Keratinocyte (primary cell): Measurements from ENCODE around the gene NOD2. TPM values are rescaled to one million over a fixed set of nuclear protein-coding genes. Genes with fewer than 3 reads are reported as not detected.
A peak's percentile ranks its signal among the peaks of the same experiment; 100 is the strongest.

Source experiments
- DNase-seq: peaks from one replicate; pipeline ENCODE4 v3.0.0-alpha.2; 2011; ENCODE audit warnings: low read depth, missing footprints, low spot score
- FAIRE-seq: peaks from 2 replicates; lab custom pipeline; 2011; peaks lifted over from hg19 to GRCh38; lab: Jason Lieb, UNC
- H2AFZ ChIP-seq: 2 replicates; pipeline ENCODE4 v1.6.0; 2012; ENCODE audit warnings: low read length, control low read depth, inconsistent platforms; ENCODE audit not compliant: control insufficient read depth
- H3K27ac ChIP-seq: 2 replicates; pipeline ENCODE4 v1.5.1; 2011; ENCODE audit warnings: low read length; ENCODE audit not compliant: control insufficient read depth, insufficient read depth
- H3K27me3 ChIP-seq: 3 replicates; pipeline ENCODE4 v1.6.0; 2011; ENCODE audit warnings: low read length; ENCODE audit not compliant: control insufficient read depth, insufficient read depth; ENCODE audit errors: extremely low read depth
- H3K36me3 ChIP-seq, 2 experiments: 2 replicates in 1 of 2; 3 replicates in 1 of 2; pipeline ENCODE4 v1.5.1; 2011; ENCODE audit warnings: low read length in 2 of 2, mild to moderate bottlenecking in 1 of 2; ENCODE audit not compliant: control insufficient read depth in 2 of 2, insufficient read depth in 2 of 2; ENCODE audit errors: extremely low read depth in 1 of 2
- H3K4me1 ChIP-seq: 3 replicates; pipeline ENCODE4 v1.5.1; 2011; ENCODE audit warnings: low read length; ENCODE audit not compliant: control insufficient read depth, insufficient read depth; ENCODE audit errors: extremely low read depth
- H3K4me2 ChIP-seq: 3 replicates; pipeline ENCODE4 v1.6.0; 2011; ENCODE audit warnings: low read depth, low read length; ENCODE audit not compliant: control insufficient read depth, insufficient read depth; ENCODE audit errors: extremely low read depth
- H3K4me3 ChIP-seq, 3 experiments: fragments of 200-600 bp in 1 of 3; sonication (generic) in 1 of 3; 2 replicates in 2 of 3; 3 replicates in 1 of 3; pipeline ENCODE4 v1.5.1; 2011 to 2016; ENCODE audit warnings: low read length in 3 of 3, mild to moderate bottlenecking in 3 of 3, control low read depth in 2 of 3, inconsistent platforms in 1 of 3, low read depth in 1 of 3, mixed read lengths in 1 of 3, mixed run types in 1 of 3, moderate library complexity in 1 of 3; ENCODE audit not compliant: control insufficient read depth in 2 of 3, insufficient read depth in 2 of 3; ENCODE audit errors: extremely low read depth in 1 of 3
- H3K79me2 ChIP-seq: 2 replicates; pipeline ENCODE4 v1.6.0; 2012; ENCODE audit warnings: low read length; ENCODE audit not compliant: control insufficient read depth, insufficient read depth
- H3K9ac ChIP-seq: 3 replicates; pipeline ENCODE4 v1.6.0; 2011; ENCODE audit warnings: low read length; ENCODE audit not compliant: control insufficient read depth, insufficient read depth; ENCODE audit errors: extremely low read depth
- H3K9me1 ChIP-seq: 3 replicates; pipeline ENCODE4 v1.6.0; 2011; ENCODE audit warnings: low read length; ENCODE audit not compliant: control insufficient read depth, insufficient read depth; ENCODE audit errors: extremely low read depth
- H3K9me3 ChIP-seq: 2 replicates; pipeline ENCODE4 v1.5.1; 2012; ENCODE audit warnings: low read depth, low read length; ENCODE audit not compliant: control insufficient read depth
- H4K20me1 ChIP-seq: 3 replicates; pipeline ENCODE4 v1.6.0; 2011; ENCODE audit warnings: low read length; ENCODE audit not compliant: control insufficient read depth, insufficient read depth; ENCODE audit errors: extremely low read depth
- CTCF ChIP-seq, 3 experiments: IDR thresholded peaks in 1 of 3; conservative IDR thresholded peaks in 1 of 3; optimal IDR thresholded peaks in 1 of 3; 2 replicates in 2 of 3; 3 replicates in 1 of 3; pipeline versions ENCODE3 to v1.5.1; 2011; ENCODE audit warnings: low read length in 3 of 3, mild to moderate bottlenecking in 3 of 3, moderate library complexity in 2 of 3, control low read depth in 1 of 3, inconsistent platforms in 1 of 3; ENCODE audit not compliant: insufficient read depth in 2 of 3; ENCODE audit errors: extremely low read depth in 1 of 3
- EZH2 ChIP-seq: IDR thresholded peaks from one replicate; pipeline ENCODE4 v1.6.1; 2012; ENCODE audit warnings: inconsistent platforms, mild to moderate bottlenecking, low read length, moderate library complexity
- dilution Hi-C: fragments of 300-500 bp; cut with MboI; formaldehyde crosslinking; loops from one replicate; pipeline ENCODE4 v1.7.0; 2020; ENCODE audit warnings: low sequenced_read_pairs; ENCODE audit not compliant: extremely low pct_ligation_motif_present
- polyA minus RNA-seq, 3 experiments: library from RNA; depleted of rRNA, polyadenylated mRNA; stranded (reverse); fragments of >200 nt; gene quantifications; 1 replicate in 1 of 3; 2 replicates in 1 of 3; 3 replicates in 1 of 3; pipeline ENCODE4 v1.2.3, GENCODE V29; 2011
- polyA plus RNA-seq, 5 experiments: library from polyadenylated mRNA; depleted of rRNA in 3 of 5; stranded (reverse) in 3 of 5; stranded (forward) in 1 of 5; unstranded in 1 of 5; fragments of >200 nt; gene quantifications; 1 replicate in 1 of 5; 2 replicates in 3 of 5; 3 replicates in 1 of 5; pipeline versions ENCODE4 v1.2.1 to v1.2.3, GENCODE V29; 2011 to 2012; ENCODE audit warnings: missing spikeins in 2 of 5, low read depth in 1 of 5, low replicate concordance in 1 of 5

NOD2 gene
- polyA plus RNA-seq (0.49 to 3.9 TPM (median 0.80 TPM) in 3 replicates), polyA minus RNA-seq (1.5 to 11.2 TPM (median 2.3 TPM) in 3 replicates)
- 6.1 TPM for polyA plus RNA-seq (2011; ENCODE audit: low read depth)
- 0.68 and 0.86 TPM in 2 replicates for polyA plus RNA-seq (2011; cell fraction: cytosol; rRNA removed)
- 3.5 and 5.4 TPM in 2 replicates for polyA plus RNA-seq (2011; cell fraction: nucleus; rRNA removed)
- polyA plus RNA-seq (2012; ENCODE audit: low replicate concordance), result 0.44 and 6.7 TPM in 2 replicates
- polyA minus RNA-seq (2011; cell fraction: cytosol; rRNA and poly(A)+ RNA removed), result 4.4 TPM
- polyA minus RNA-seq (2011; cell fraction: nucleus; rRNA and poly(A)+ RNA removed), result 6.5 and 9.0 TPM in 2 replicates

GRCh38 chr16:50692999-50693781 is at the start of gene NOD2:
TSS of gene NOD2 (plus strand) at chr16:50693606. CDS start at chr16:50699496, 5,890 bp downstream.
- no peaks in the 10 kb centered on the region for H3K79me2 ChIP-seq
- no peaks in the 10 kb centered on the region for H3K27me3 ChIP-seq
- peak within 1 kb of the TSS; percentile 74 for H3K4me2 ChIP-seq
- H3K9ac ChIP-seq, result peak within 1 kb of the TSS; percentile 71
- no peak for DNase-seq
- H3K4me3 ChIP-seq, result peak within 1 kb of the TSS; percentile 38 to 56 (median 43)
- dilution Hi-C loops, result no loop called here
- H2AFZ ChIP-seq, result peak within 1 kb of the TSS; percentile 72
- peak within 1 kb of the TSS; percentile 4 for H3K27ac ChIP-seq
- no peaks in the 10 kb centered on the region for H3K9me3 ChIP-seq
- H3K4me1 ChIP-seq, result peaks cover 24% of the 10 kb centered on the region
- H3K36me3 ChIP-seq, result no peaks in the 10 kb centered on the region
- no peak for FAIRE-seq
- H3K9me1 ChIP-seq, result no peaks in the 10 kb centered on the region
- H4K20me1 ChIP-seq, result no peaks in the 10 kb centered on the region
- TF ChIP-seq EZH2 (no peak), CTCF (optimal IDR thresholded peaks at IDR 0.05 in 1 of 3, IDR thresholded peaks at IDR 0.05 in 1 of 3, conservative IDR thresholded peaks at IDR 0.05 in 1 of 3; ENCODE audit: extremely low read depth in 1 of 3, insufficient read depth in 2 of 3, low read length in 3 of 3) (no peak)

GRCh38 chr16:50644245-50644644 is 49.2 kb upstream of the NOD2 start:
- FAIRE-seq, result no peak
- TF ChIP-seq EZH2, result no peak
- TF ChIP-seq CTCF (optimal IDR thresholded peaks at IDR 0.05 in 1 of 3, IDR thresholded peaks at IDR 0.05 in 1 of 3, conservative IDR thresholded peaks at IDR 0.05 in 1 of 3; ENCODE audit: extremely low read depth in 1 of 3, insufficient read depth in 2 of 3, low read length in 3 of 3), result no peak

More at GRCh38 chr16:50644245-50644644, 49.2 kb upstream of the NOD2 start:
- H3K79me2 ChIP-seq, result no peaks in the 10 kb centered on the region
- no peak overlapping the region for H3K4me2 ChIP-seq
- H4K20me1 ChIP-seq, result no peaks in the 10 kb centered on the region
- no peaks in the 10 kb centered on the region for H3K9me1 ChIP-seq
- H3K9me3 ChIP-seq, result no peaks in the 10 kb centered on the region
- no peak overlapping the region for H2AFZ ChIP-seq
- H3K36me3 ChIP-seq, result no peaks in the 10 kb centered on the region
- H3K9ac ChIP-seq, result no peak overlapping the region
- H3K27me3 ChIP-seq, result no peaks in the 10 kb centered on the region
- dilution Hi-C loops, result no loop called here
- H3K27ac ChIP-seq, result no peak overlapping the region
- H3K4me1 ChIP-seq, result no peaks in the 10 kb centered on the region
- no peak overlapping the region for H3K4me3 ChIP-seq
- no peak for DNase-seq
